Caco-2 (cell line): ENCODE measurements around the gene S100A6. TPM values are rescaled to one million over a fixed set of nuclear protein-coding genes. Genes with fewer than 3 reads are reported as not detected.

ENCODE experiments used
- BruUV-seq: library from RNA; stranded (reverse); fragments of 400-500 nt; replicated peaks from 2 replicates; lab custom pipeline; 2021; lab: Mats Ljungman, UMichigan
- CTCF ChIA-PET: fragments of 300-600 bp; sonication (Branson Sonifier 250); formaldehyde crosslinking; loops from one replicate; lab custom pipeline; 2022; ENCODE audit warnings: antibody characterized with exemption; lab: Charles Lee
- POLR2A ChIA-PET: fragments of 300-600 bp; sonication (Branson Sonifier 250); formaldehyde crosslinking; loops from one replicate; lab custom pipeline; 2022; ENCODE audit warnings: antibody characterized with exemption; lab: Charles Lee
- DNase-seq, 2 experiments: peaks; one replicate each; pipeline versions ENCODE4 v3.0.0 to v3.0.0-alpha.2; 2020 to 2022
- H3K27me3 ChIP-seq: replicated peaks from 2 replicates; pipeline ENCODE4 v1.6.0; 2011; ENCODE audit warnings: low read length; ENCODE audit not compliant: control insufficient read depth, insufficient read depth
- H3K36me3 ChIP-seq: 2 replicates; pipeline ENCODE4 v1.5.1; 2011; ENCODE audit warnings: low read length; ENCODE audit not compliant: control insufficient read depth, insufficient read depth
- H3K4me1 ChIP-seq: fragments of 250-450 bp; sonication (Bioruptor Pico); 2 replicates; pipeline ENCODE4 v1.5.1; 2020; ENCODE audit warnings: mild to moderate bottlenecking
- H3K4me3 ChIP-seq: 2 replicates; pipeline ENCODE4 v1.5.1; 2011; ENCODE audit warnings: low read depth, mild to moderate bottlenecking, control low read depth, low read length
- H3K9me3 ChIP-seq: fragments of 250-450 bp; sonication (Bioruptor Pico); 2 replicates; pipeline ENCODE4 v1.5.1; 2020; ENCODE audit warnings: mild to moderate bottlenecking, moderate library complexity
- H3K27ac Mint-ChIP-seq: one replicate; pipeline ENCODE4 v1.8.0; 2022; ENCODE audit warnings: mixed read lengths; ENCODE audit not compliant: unreplicated experiment
- H3K27me3 Mint-ChIP-seq: one replicate; pipeline ENCODE4 v1.8.0; 2022; ENCODE audit warnings: mixed read lengths; ENCODE audit not compliant: insufficient read depth, unreplicated experiment
- H3K36me3 Mint-ChIP-seq: one replicate; pipeline ENCODE4 v1.8.0; 2022; ENCODE audit warnings: mild to moderate bottlenecking, mixed read lengths; ENCODE audit not compliant: insufficient read depth, unreplicated experiment
- H3K4me1 Mint-ChIP-seq: one replicate; pipeline ENCODE4 v1.8.0; 2022; ENCODE audit warnings: low read depth, mixed read lengths; ENCODE audit not compliant: unreplicated experiment
- H3K4me3 Mint-ChIP-seq: one replicate; pipeline ENCODE4 v1.8.0; 2022; ENCODE audit warnings: mild to moderate bottlenecking, moderate library complexity, mixed read lengths; ENCODE audit not compliant: unreplicated experiment
- H3K9me3 Mint-ChIP-seq: one replicate; pipeline ENCODE4 v1.8.0; 2022; ENCODE audit warnings: mixed read lengths; ENCODE audit not compliant: unreplicated experiment
- CTCF ChIP-seq, 2 experiments: fragments of 200-600 bp in 1 of 2; IDR thresholded peaks; 1 replicate in 1 of 2; 2 replicates in 1 of 2; pipeline versions ENCODE4 v1.5.1 to v1.8.0; 2011 to 2022; ENCODE audit warnings: antibody characterized with exemption in 1 of 2, control low read depth in 1 of 2, inconsistent platforms in 1 of 2, low read depth in 1 of 2, low read length in 1 of 2, mild to moderate bottlenecking in 1 of 2, moderate library complexity in 1 of 2; ENCODE audit not compliant: insufficient read depth in 1 of 2, severe bottlenecking in 1 of 2, unreplicated experiment in 1 of 2
- intact Hi-C: fragments of 100-400 bp; cut with micrococcal nuclease; formaldehyde crosslinking; loops from one replicate; pipeline ENCODE4 v1.10.0; 2022; ENCODE audit not compliant: unreplicated experiment
- total RNA-seq: library from RNA; stranded (reverse); gene quantifications from 2 replicates; pipeline ENCODE4 v1.2.3, GENCODE V29; 2022

S100A6 gene
- total RNA-seq, 1 experiment from 2014 or later, result 432 TPM

GRCh38 chr1:153490272-153491051 lies 45.3 kb downstream of the S100A6 start:
- H3K9me3 Mint-ChIP-seq, result no peaks in the 10 kb centered on the region
- no peak overlapping the region for H3K4me3 ChIP-seq
- no peak overlapping the region for H3K4me3 Mint-ChIP-seq
- no peaks in the 10 kb centered on the region; the same call in 1 of the 2 replicates for H3K27me3 ChIP-seq
- no peak for DNase-seq
- H3K27ac Mint-ChIP-seq, result no peak overlapping the region
- no peaks in the 10 kb centered on the region for H3K4me1 Mint-ChIP-seq
- no peaks in the 10 kb centered on the region for H3K9me3 ChIP-seq
- POLR2A ChIA-PET, result no interaction called here
- no peak for TF ChIP-seq CTCF (IDR thresholded peaks at IDR 0.05; ENCODE audit: insufficient read depth in 1 of 2, low read depth in 1 of 2, low read length in 1 of 2, severe bottlenecking in 1 of 2, unreplicated experiment in 1 of 2)
- intact Hi-C loops, result no loop called here
- H3K4me1 ChIP-seq, result no peaks in the 10 kb centered on the region
- no peaks in the 10 kb centered on the region for H3K36me3 ChIP-seq
- no TSS peak for BruUV-seq
- CTCF ChIA-PET, result no interaction called here
- H3K36me3 Mint-ChIP-seq, result no peaks in the 10 kb centered on the region
- peaks cover 11% of the 10 kb centered on the region for H3K27me3 Mint-ChIP-seq

- intact Hi-C loops, result no loop called here
- DNase-seq, result no peak
- Mint-ChIP-seq H3K27me3 (peaks cover 10% of the 10 kb centered on the region), H3K27ac (no peak overlapping the region), H3K4me1 (peaks cover 5% of the 10 kb centered on the region), H3K36me3 (no peaks in the 10 kb centered on the region), H3K9me3 (no peaks in the 10 kb centered on the region), H3K4me3 (no peak overlapping the region)
- POLR2A ChIA-PET, result no interaction called here
- H3K27me3 ChIP-seq, result no peaks in the 10 kb centered on the region; the same call in 1 of the 2 replicates
- CTCF ChIA-PET, result interaction anchor here (0.6 kb wide), 1 partner anchor 53 kb away, joined by 5 read pairs; no protein-coding TSS in a partner anchor
- no peaks in the 10 kb centered on the region for H3K36me3 ChIP-seq
- no peaks in the 10 kb centered on the region for H3K9me3 ChIP-seq
- peaks cover 4% of the 10 kb centered on the region; the same call in 1 of the 2 replicates for H3K4me1 ChIP-seq
- TF ChIP-seq CTCF (IDR thresholded peaks at IDR 0.05; ENCODE audit: insufficient read depth in 1 of 2, low read depth in 1 of 2, low read length in 1 of 2, severe bottlenecking in 1 of 2, unreplicated experiment in 1 of 2), result no peak
- no peak overlapping the region for H3K4me3 ChIP-seq
- no TSS peak for BruUV-seq
These were observed 47.1 kb downstream of the S100A6 start for GRCh38 chr1:153488731-153489130.

- no peaks in the 10 kb centered on the region for H3K36me3 Mint-ChIP-seq
- no peak overlapping the region for H3K4me3 Mint-ChIP-seq
- no peaks in the 10 kb centered on the region for H3K36me3 ChIP-seq
- CTCF ChIA-PET, result no interaction called here
- H3K27me3 ChIP-seq, result no peaks in the 10 kb centered on the region; the same call in 1 of the 2 replicates
- no peaks in the 10 kb centered on the region for H3K9me3 ChIP-seq
- no peaks in the 10 kb centered on the region for H3K9me3 Mint-ChIP-seq
- H3K27me3 Mint-ChIP-seq, result peaks cover 10% of the 10 kb centered on the region
- no peak for TF ChIP-seq CTCF (IDR thresholded peaks at IDR 0.05; ENCODE audit: insufficient read depth in 1 of 2, low read depth in 1 of 2, low read length in 1 of 2, severe bottlenecking in 1 of 2, unreplicated experiment in 1 of 2)
- peaks cover 10% of the 10 kb centered on the region for H3K4me1 Mint-ChIP-seq
- peaks cover 6% of the 10 kb centered on the region; the same call in 1 of the 2 replicates for H3K4me1 ChIP-seq
- POLR2A ChIA-PET, result no interaction called here
- BruUV-seq, result no TSS peak
- DNase-seq, result no peak
- no peak overlapping the region for H3K4me3 ChIP-seq
- intact Hi-C loops, result no loop called here
- H3K27ac Mint-ChIP-seq, result no peak overlapping the region
These were observed 48.1 kb downstream of the S100A6 start for GRCh38 chr1:153487707-153488106.
